Measurements from ENCODE around the gene RHEX. TPM values are rescaled to one million over a fixed set of nuclear protein-coding genes. Genes with fewer than 3 reads are reported as not detected.
"Not testable (repeated sequence)": the region's sequence is repeated elsewhere in the genome, so short reads cannot be mapped to it uniquely, and the experiment has no call there.

Gene RHEX
- total RNA-seq, 1 donor from 2014 or later, result 0.29 TPM

DNA sequence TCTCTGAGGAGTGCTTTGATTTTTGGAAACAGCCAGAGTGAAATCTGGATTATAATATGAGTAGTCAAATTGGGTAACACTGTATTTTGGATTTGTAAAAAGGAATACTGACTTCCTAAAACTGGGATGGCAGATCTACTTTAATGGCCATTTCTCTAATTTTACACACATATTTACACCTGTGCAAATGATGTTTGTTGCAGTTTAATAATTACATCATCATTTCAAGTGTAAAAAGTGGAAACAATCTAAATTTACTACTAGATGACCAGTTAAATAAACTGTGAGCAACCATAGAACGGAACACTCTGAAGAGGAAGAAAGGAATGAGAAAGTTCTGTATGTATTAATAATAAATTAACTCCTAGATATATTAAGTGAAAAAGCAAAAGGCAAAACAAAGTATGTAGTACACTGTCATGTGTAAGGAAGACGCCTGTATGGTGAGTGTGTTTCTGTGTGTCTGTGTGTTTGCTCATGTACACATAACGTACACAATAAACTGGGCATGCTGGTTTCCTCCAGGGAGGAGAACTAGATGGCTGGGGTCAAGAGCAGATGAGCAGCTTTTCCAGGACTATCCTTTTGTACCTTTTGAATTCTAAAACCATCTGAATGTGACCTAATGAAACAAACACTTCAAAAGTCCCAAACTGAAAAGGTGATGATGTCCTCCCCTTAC lies 2.9 kb upstream of the RHEX start:
- no peak overlapping the region for H3K4me3 ChIP-seq (ENCODE audit: low read depth, low read length)
- no peak for DNase-seq (ENCODE audit: low read depth)
- TF ChIP-seq CTCF (conservative IDR thresholded peaks at IDR 0.05; ENCODE audit: low read depth, low read length), result no peak

DNA sequence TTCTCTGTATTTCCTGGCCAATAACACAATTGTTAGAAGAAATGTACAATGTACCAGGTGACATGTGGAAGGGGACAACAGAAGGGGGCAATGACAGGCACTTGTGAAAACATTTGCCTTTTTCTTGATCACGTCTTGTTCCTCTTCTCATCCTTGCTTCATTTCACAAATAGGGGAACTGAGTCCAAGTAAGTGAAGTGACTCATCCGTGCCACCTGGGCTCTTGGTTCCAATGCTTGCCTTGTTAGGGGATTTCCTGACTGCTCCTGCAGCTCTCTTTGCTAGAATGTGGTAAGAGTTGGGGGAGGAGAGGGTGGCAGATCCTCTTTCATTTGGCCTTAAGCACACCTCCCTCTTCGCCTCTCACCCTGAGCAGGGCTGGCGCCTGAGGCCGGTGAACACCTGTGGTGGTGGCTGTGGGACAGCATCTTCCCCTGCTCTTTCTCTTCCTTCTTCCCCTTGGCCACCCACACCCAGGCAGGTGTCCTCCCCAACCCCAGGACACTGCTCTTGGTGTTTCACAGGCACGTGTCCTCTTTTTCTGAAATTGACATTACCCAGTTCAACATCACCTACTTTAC lies 2.2 kb upstream of the RHEX start:
- H3K4me3 ChIP-seq (ENCODE audit: low read depth, low read length), result no peak overlapping the region
- no peak for TF ChIP-seq CTCF (conservative IDR thresholded peaks at IDR 0.05; ENCODE audit: low read depth, low read length)
- DNase-seq (ENCODE audit: low read depth), result peak; percentile 93

- DNase-seq (ENCODE audit: low read depth), result not testable (repeated sequence)
- peak overlapping the region; percentile 74 for H3K4me3 ChIP-seq (ENCODE audit: low read depth, low read length)
These were observed 625 bp upstream of the RHEX start for GRCh38 chr1:206052231-206052865.

DNA sequence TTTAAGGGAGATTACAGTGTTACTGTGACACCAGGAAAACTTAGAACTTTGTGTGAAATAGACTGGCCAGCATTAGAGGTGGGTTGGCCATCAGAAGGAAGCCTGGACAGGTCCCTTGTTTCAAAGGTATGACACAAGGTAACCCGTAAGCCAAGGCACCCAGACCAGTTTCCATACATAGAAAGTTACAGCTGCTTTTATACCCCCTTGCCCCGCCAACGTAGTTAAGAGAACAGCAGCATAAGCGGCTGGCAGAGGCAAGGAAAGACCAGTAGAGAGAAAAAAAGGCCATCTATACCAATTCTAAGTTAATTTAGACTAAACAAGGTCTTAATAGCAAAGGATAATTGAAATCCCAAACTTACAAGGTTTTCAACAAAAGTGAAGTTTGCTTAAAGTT lies 643 bp downstream of the RHEX start:
- H3K4me3 ChIP-seq (ENCODE audit: low read depth, low read length), result peak overlapping the region; percentile 74

DNA sequence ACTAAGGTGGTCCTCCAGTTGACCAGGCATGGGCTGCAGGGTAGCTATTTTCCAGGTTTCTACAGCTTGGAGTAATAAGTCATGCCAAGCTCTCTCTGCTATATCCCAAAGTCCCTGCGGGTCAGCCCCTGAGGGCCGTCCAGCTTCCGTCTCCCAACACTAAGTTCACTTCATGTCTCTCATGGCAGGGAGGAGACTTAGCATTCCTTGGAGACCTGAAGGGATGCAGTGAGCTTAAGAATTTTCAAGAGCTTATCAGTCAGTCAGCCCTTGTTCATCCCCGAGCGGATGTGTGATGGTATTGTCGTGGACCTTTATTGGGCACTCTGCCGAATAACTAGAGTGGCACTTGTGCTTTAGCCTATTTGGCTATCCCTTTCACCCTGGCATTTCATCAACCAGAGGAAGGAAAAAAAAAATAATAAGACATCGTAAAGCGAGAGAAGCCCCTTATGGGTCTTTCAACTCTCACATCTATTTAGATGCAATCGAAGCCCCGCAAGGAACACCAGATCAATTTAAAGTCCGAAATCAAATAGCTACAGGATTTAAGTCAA lies 2.2 kb downstream of the RHEX start:
- DNase-seq (ENCODE audit: low read depth), result not testable (repeated sequence)
- H3K4me3 ChIP-seq (ENCODE audit: low read depth, low read length), result peak overlapping the region; percentile 74

More for the DNA sequence above, 643 bp downstream of the RHEX start:
- DNase-seq (ENCODE audit: low read depth), result not testable (repeated sequence)

DNA sequence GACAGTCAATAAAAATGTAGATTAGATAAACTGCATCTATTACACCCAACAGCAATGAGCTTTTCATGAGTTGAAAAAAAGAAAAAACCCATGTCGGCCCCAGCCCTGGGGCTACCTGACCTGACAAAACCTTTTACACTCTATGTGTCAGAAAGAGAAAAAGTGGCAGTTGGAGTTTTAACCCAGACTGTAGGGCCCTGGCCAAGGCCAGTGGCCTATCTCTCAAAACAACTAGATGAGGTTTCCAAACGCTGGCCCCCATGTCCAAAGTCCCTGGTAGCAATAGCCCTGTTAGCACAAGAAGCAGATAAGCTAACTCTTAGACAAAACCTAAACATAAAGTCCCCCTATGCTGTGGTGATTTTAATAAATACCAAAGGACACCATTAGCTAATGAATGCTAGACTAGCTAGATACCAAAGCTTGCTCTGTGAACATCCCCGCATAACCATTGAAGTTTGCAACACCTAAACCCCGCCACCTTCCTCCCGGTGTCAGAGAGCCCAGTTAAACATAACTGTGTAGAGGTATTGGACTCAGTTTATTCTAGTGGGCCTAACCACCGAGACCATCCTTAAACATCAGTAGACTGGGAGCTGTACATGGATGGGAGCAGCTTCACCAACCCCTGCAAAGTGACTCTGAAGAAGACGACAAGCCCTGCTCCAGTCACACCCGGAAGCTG lies 2.8 kb downstream of the RHEX start:
- DNase-seq (ENCODE audit: low read depth), result not testable (repeated sequence)
- peak overlapping the region; percentile 74 for H3K4me3 ChIP-seq (ENCODE audit: low read depth, low read length)

- peak overlapping the region; percentile 74 for H3K4me3 ChIP-seq (ENCODE audit: low read depth, low read length)
- DNase-seq (ENCODE audit: low read depth), result not testable (repeated sequence)
These were observed 5.4 kb downstream of the RHEX start for GRCh38 chr1:206058289-206058926.

DNA sequence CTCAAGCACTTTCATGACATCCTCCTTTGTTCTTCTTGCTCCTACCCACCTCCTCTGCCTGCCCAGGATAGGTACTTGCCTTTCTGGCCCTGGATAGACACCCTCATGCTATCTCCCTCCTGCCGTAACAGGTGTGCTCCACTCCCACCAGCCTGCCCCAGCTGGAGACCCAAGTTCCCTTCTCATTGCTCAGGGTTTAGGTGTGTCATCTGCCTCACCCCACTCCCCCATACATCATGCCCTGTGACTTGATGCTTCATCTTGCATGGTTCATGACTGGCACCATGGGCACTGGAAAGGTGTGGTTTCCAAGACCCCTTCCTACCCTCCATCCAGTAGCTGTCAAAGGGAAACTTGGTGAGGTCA lies 5.9 kb downstream of the RHEX start:
- TF ChIP-seq CTCF (conservative IDR thresholded peaks at IDR 0.05; ENCODE audit: low read depth, low read length), result no peak
- peak overlapping the region; percentile 11 for H3K4me3 ChIP-seq (ENCODE audit: low read depth, low read length)
- no peak for DNase-seq (ENCODE audit: low read depth)

GRCh38 chr1:206059355-206059915 lies 6.5 kb downstream of the RHEX start:
- TF ChIP-seq CTCF (conservative IDR thresholded peaks at IDR 0.05; ENCODE audit: low read depth, low read length), result no peak
- no peak overlapping the region for H3K4me3 ChIP-seq (ENCODE audit: low read depth, low read length)
- no peak for DNase-seq (ENCODE audit: low read depth)
